Measurements from ENCODE around the gene NDUFA6.

The NDUFA6 gene

GRCh38 chr22:42070517-42071422, 19.8 kb downstream of the NDUFA6 start, which contains the start of gene NAGA:
TSS of gene NAGA (minus strand) at chr22:42070812. CDS start at chr22:42070297, 515 bp downstream.
- DNase-seq, result peak; percentile 95

GRCh38 chr22:42069801-42070516, 20.6 kb downstream of the NDUFA6 start:
- peak; percentile 30 for DNase-seq

GRCh38 chr22:42068291-42068690, 22.3 kb downstream of the NDUFA6 start:
- DNase-seq, result no peak

- no peak for DNase-seq
Measured at GRCh38 chr22:42067671-42068251, 22.8 kb downstream of the NDUFA6 start.

GRCh38 chr22:42066937-42067336, 23.6 kb downstream of the NDUFA6 start:
- DNase-seq, result no peak

GRCh38 chr22:42066126-42066761, 24.3 kb downstream of the NDUFA6 start:
- DNase-seq, result no peak

GRCh38 chr22:42065438-42066125, 25.0 kb downstream of the NDUFA6 start:
- no peak for DNase-seq

- DNase-seq, result no peak
Measured at GRCh38 chr22:42064629-42065028, 25.9 kb downstream of the NDUFA6 start.

- DNase-seq, result no peak
Measured at GRCh38 chr22:42062506-42063170, 27.9 kb downstream of the NDUFA6 start.

GRCh38 chr22:42061041-42061440, 29.5 kb downstream of the NDUFA6 start:
- DNase-seq, result no peak

- DNase-seq, result no peak
Measured at GRCh38 chr22:42060489-42060888, 30.1 kb downstream of the NDUFA6 start.

GRCh38 chr22:42056757-42057511, 33.6 kb downstream of the NDUFA6 start:
- no peak for DNase-seq

GRCh38 chr22:42052765-42053164, 37.8 kb downstream of the NDUFA6 start:
- DNase-seq, result no peak

- DNase-seq, result no peak
Measured at GRCh38 chr22:42050641-42051180, 39.9 kb downstream of the NDUFA6 start.

- DNase-seq, result no peak
Measured at GRCh38 chr22:42041784-42042183, 48.8 kb downstream of the NDUFA6 start.

GRCh38 chr22:42039271-42039670, 51.3 kb downstream of the NDUFA6 start:
- DNase-seq, result no peak

Measured in CD4-positive, alpha-beta T cell treated with Interleukin-17A for 1 hour (primary cell).